GM12801 (cell line): ENCODE data around the gene FBXO48.

Source experiments
- CTCF ChIP-seq: IDR thresholded peaks from one replicate; pipeline ENCODE4 v1.5.1; 2011; ENCODE audit warnings: control low read depth; ENCODE audit not compliant: insufficient read length; ENCODE audit errors: extremely low read depth

FBXO48 gene

GRCh38 chr2:68425503-68425902 is 41.6 kb downstream of the FBXO48 start:
- no peak for TF ChIP-seq CTCF

GRCh38 chr2:68423966-68424650 is 43.0 kb downstream of the FBXO48 start:
- no peak for TF ChIP-seq CTCF

- no peak for TF ChIP-seq CTCF
Observed at GRCh38 chr2:68420254-68420910, 46.7 kb downstream of the FBXO48 start.

GRCh38 chr2:68418855-68419254 is 48.2 kb downstream of the FBXO48 start:
- TF ChIP-seq CTCF, result no peak

GRCh38 chr2:68418419-68418818 is 48.7 kb downstream of the FBXO48 start:
- no peak for TF ChIP-seq CTCF

GRCh38 chr2:68417926-68418325 is 49.2 kb downstream of the FBXO48 start:
- no peak for TF ChIP-seq CTCF

- no peak for TF ChIP-seq CTCF
Observed at GRCh38 chr2:68416081-68416675, 50.9 kb downstream of the FBXO48 start.
